HTERT RPE-1 (cell line): ENCODE results near the gene CHAF1B.

Source experiments
- in situ Hi-C: fragments of 300-500 bp; cut with MboI; formaldehyde crosslinking; loops from 4 replicates; pipeline ENCODE4 v1.14.3; 2020; ENCODE audit warnings: low sequenced_read_pairs

Gene CHAF1B

DNA sequence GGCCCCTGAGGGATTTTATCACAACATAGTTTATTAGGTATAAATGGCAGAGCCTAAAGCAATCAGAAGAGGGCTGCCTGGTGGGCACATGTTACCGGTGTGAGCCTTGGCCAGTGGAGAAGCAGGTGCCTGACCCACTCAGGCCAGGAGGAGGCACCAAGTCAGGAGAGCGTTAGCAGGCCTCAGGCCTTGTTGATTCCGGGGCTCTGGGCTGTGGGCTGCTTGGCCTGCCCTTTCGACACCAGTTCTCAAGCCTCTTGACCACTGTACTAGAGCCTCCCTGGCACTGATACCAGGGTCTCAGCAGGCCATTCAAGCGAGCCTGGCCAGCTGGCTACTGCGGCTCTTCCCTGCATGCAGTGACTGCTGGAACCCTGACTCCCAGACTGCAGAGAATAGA is 73.9 kb downstream of the CHAF1B start:
- in situ Hi-C loops: no loop called here

DNA sequence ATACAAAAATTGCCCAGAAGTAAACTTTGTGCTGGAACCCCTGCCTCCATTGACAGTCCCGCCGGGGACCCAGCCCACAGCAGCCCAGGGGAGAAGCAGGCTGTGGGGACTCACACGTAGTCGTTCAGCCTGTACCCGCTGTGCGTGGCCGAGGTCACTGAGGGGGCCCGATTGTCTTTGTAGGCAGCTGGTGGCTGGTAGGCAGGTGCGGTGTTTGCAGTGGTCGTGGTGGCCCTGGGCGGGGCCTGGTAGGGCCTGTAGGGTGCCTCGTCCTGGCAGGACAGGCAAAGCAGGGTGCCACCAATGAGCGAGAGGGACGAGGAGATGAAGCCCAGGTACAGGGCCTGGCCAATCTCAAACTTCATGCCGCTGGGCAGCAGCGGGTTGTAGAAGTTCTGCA is 75.7 kb downstream of the CHAF1B start:
- in situ Hi-C loops: no loop called here

DNA sequence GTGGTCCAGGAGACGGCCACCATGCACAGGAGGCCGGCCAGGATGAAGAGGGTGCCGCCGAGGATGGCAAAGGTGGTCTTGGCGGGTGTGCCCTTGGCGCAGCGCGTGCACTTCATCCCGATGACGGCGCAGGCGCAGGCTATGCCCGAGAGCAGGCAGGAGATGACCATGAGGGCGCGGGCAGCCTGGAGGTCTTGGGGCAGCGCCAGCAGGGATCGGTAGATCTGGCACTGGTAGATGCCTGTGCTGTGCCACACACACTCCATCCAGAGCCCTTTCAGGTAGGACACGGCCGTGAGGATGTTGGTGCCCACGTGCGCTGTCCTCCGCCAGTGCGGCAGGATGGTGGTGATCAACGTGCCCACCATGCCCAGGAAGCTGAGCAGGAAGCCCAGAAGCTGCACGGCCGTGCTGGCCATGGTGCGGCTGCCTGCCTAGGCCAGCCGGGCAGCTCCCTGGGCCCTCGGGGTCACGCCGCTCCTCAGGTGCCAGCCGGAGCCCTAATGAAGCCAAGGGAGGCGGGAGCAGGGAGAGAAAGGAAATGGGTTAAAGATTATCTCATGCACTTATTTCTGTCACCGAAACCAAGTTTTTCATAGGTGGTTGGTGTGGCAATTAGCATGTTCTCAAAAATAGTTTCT is 76.2 kb downstream of the CHAF1B start:
- in situ Hi-C loops: no loop called here

DNA sequence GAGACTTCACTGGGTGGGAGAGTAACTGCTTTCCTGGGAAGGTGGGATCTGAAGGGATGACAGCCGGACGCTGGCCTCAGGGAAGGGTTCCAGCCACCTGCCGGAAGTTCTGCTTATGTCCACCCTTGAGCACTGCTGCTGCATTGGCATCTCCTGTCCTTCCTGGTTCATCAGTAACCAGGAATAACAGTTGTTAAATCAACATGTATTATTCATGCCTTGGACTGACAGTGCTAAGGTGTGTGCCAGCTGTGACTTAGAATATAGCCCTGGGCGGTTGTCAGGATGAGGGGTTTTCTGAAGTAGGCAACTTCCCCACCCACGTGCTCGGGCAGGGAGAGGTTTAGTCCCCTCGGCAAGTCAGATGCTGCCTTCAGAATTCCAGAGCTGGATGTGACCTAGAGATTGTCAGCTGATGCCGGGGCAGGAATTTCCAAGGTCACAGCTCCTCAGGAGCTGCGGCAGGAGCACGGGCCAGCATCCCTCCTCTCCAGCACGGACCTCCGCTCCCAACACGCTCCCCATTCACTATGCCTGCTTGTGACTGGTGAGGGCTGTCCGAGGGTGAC is 76.8 kb downstream of the CHAF1B start:
- in situ Hi-C loops: no loop called here

DNA sequence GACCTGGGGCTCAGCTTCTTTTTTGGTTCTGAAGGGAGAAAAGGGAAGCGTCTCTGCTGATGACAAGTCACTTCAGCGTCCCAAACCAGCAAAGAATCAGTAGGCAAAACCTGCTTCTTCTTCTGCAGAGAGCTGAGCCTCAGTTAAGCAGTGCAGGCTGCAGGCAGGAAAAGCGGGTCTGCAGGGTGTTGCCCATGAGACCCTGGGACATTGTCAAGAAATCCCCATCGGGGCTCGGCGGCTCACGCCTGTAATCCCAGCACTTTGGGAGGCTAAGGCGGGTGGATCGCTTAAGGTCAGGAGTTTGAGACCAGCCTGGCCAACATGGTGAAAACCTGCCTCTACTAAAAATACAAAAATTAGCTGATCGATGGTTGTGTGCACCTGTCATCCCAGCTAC is 78.0 kb downstream of the CHAF1B start:
- in situ Hi-C loops: no loop called here

DNA sequence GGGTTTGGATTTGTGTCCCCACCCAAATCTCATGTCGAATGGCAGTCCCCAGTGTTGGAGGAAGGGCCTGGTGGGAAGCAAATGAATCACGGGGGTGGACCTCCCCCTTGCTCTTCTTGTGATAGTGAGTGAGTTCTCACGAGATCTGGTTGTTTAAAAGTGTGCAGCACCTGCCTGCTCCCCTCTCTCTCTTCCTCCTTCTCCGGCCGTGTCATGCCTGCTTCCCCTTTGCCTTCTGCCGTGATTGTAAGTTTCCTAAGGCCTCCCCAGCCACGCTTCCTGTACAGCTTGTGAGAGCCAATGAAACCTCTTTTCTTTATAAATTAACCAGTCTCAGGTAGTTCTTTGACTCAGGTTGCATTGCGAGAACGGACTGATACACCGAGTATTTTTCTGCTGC is 78.8 kb downstream of the CHAF1B start:
- in situ Hi-C loops: no loop called here

DNA sequence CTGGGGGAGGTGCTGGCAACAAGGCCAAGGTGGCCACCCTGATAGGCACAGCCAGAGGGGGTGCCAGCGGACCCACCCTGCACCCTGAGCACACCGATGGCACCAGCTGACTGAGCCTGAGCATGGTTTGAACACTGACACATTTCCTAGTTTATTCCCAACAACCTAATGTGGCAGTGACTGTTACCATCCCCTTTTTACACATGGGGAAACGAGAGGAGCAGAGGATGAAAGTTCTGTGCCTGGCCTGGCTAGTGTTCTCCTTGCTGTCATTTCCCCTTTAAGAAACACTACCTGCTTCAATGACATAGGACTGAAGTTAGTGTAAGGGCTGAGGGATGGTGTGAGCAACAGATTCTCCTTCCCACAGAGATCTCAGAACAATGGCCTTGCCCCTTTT is 79.4 kb downstream of the CHAF1B start:
- in situ Hi-C loops: no loop called here

DNA sequence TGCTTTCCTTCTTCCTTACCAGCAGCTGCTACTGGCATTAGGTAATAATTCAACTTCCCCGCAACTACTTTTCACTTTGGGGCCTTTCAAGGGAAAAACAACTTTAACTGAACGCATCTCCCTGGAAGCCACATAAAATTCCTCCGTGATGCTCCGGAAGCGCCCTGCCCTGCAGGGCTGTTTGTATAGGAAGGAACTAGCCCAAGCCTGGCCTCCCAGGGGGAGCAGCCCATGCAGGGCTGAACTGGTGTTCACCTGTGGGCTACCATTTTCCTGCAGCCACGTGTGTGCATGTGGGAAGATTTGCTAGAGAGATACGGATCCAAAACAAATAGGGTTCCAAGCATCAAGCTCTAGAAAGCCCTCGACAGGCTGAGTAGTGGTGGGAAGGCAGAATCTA is 80.3 kb downstream of the CHAF1B start:
- in situ Hi-C loops: no loop called here

DNA sequence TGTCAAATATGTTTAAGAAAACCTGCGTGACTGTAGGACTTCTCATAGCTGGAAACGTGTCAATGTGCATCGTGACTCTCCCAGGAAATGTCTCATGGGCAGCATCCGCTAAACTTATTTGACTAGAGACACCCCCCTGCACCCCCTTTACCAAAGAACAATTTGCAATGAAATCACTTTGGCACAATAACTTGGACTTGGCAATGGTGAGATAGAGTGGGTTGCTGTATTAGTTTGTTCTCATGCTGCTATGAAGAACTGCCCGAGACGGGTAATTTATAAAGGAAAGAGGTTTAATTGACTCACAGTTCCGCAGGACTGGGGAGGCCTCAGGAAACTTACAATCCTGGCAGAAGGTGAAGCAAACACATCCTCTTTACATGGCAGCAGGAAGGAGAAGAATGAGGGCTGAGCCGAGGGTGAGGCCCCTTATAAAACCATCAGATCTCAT is 80.9 kb downstream of the CHAF1B start:
- in situ Hi-C loops: no loop called here
